GM18861 (cell line): ENCODE data around the gene CNBD2.
"Not testable (repeated sequence)": the region's sequence is repeated elsewhere in the genome, so short reads cannot be mapped to it uniquely, and the experiment has no call there.

Source experiments
- ATAC-seq: cut with Tn5 transposase; IDR thresholded peaks from one replicate; pipeline ENCODE4 v1.9.1; 2021; ENCODE audit not compliant: unreplicated experiment

CNBD2 gene

DNA sequence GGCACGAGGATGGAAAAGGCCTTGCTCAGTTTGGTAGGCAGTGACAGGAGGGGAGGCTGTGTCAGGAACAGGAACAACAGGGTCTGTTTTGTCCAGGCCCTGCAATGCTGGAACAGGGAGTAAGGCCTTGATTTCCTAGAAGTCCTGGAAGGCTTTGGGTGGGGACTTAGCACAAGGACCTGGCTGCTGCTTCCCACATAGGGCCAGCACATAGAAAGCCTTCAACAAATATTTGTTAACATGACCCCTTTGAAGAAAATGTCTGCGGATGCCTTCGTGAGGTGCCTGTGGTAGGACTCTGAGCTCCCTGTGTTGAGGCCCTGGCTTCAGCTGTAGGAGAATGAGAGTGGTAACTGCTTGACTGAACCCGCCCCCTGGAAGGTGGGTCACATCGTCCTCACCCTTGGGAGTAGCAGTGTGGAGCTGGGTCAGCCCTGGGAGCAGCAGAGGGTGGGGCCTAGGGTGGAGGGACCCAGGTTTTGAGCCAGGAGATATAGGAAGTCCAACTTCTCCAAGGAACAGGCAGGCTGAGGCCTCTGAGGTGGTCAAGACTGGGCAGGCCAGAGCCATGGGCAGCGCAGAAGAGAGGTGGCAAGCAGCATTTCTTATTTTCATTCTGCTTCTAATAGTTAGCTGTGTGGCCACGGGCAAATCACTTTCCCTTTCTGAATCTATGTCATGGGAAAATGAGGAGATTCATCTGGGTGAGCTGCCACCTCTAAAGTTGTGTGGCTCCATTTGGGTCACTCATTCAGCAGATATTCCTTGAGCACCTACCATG is 50.0 kb downstream of the CNBD2 start:
- no peak for ATAC-seq

GRCh38 chr20:36026131-36026530 is 57.7 kb downstream of the CNBD2 start:
- ATAC-seq, result not testable (repeated sequence)

- ATAC-seq, result no peak
Observed at GRCh38 chr20:36028106-36028808, 59.9 kb downstream of the CNBD2 start.

- no peak for ATAC-seq
Observed at GRCh38 chr20:36030149-36030548, 61.8 kb downstream of the CNBD2 start.

DNA sequence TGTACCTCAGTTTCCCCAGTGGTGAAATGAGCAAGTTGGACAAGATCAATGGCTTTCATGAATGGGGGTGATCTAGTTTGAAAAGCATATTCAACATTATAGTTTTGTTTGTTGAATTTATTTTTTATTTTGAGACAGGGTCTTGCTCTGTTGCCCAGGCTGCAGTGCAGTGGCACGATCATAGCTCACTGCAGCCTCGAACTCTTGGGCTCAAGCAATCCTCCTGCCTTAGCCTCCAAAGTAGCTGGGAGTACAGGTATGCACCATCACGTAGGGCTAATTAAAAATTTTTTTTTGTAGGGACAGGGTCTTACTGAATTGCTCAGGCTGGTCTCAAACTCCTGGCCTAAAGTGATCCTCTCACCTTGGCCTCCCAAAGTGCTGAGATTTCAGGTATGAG is 63.4 kb downstream of the CNBD2 start:
- no peak for ATAC-seq

DNA sequence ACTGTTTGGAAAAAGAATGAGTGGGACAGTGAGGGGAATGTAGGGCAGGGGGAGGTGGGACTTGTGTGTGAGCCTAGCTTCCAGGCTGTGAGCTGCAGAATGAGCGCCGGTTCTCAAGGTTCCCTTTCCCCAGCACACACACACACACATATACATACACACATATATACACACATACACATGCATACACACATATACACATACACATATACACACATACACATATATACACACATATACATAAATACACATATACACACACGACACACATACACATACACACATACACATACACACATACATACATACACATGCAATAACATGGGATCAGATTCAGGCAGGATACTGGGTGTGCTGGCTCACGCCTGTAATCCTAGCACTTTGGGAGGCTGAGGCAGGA is 66.5 kb downstream of the CNBD2 start:
- no peak for ATAC-seq

DNA sequence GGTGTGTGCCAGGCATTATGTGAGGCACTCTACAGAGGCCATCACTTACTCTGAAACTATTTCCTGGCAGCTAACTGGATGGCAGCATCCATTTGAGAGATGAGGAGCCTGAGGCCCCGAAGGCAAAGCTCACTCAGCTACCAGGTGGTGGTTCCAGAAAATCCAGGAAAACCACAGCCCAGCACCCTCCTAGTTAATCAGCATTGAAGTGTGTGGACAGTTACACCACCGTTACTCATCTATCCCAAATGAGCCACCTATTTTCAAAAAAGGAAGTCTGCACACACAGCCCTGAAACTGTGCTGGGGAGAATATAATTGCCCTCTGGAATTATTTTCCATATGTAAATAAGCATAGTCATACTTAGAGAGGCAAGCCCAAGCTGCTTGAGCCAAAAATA is 67.4 kb downstream of the CNBD2 start:
- no peak for ATAC-seq

- ATAC-seq, result no peak
Observed at GRCh38 chr20:36036688-36037087, 68.3 kb downstream of the CNBD2 start.

DNA sequence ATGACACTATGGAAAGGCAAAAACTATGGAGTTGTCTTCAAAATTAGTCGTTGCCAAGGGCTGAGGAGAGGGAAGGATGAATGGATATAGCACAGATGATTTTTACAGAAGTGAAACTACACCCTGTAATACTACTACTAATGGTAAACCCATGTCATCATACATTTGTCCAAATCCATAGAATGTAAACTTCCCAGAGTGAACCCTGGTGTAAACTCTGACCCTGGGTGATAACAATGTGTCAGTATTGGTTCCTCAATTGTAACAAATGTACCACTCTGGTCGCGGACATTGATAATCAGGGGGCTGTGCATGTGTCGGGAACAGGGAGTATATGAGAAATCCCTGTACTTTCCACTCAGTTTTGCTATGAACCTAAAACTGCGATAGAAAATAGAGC is 72.2 kb downstream of the CNBD2 start:
- no peak for ATAC-seq

DNA sequence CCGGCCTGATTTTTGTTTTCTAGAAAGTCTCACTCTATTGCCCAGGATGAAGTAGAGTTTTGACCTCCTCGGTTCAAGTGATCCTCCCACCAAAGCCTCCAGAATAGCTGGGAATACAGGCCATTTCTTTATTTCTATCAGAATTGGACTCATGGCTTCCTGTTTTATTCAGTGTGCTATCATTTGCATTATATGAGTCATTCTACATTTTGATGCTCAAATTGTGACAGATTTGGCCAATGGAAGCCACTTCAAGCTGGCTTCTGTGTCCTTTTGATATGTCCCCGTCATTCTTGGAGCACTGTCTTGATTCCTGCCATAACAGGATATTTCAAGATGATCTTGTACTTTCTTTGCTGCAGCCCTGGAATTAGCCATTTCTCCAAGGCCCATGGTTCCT is 75.1 kb downstream of the CNBD2 start:
- no peak for ATAC-seq

DNA sequence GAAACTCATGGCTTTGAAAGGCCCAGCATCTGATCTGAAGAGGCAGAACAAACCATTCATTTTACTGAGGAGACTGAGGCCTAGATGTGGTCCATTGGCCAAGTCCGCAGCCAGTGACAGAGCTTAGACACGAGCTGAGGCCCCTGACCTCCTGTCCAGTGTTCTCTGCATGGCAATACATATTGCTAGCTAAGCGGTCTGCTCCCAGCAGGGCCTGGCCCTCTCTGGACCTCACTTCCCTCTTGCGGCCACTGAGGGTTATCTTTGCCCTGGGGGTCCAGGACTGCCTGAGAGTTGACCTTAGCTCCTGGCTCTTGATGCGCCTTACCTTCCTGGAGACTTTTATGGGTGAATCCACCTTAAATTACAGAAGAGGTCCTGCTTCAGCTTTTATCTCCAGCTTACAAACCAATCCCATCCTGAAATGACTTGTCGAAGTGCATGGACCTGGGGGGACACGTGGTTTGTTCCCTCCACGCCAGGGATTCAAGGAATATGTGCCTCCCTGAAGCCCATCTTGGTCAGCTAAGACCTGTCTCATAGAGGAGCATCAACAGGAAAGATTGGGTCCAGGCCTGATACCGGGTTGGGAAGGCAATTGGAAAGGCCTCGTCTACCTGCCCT is 75.6 kb downstream of the CNBD2 start:
- no peak for ATAC-seq

DNA sequence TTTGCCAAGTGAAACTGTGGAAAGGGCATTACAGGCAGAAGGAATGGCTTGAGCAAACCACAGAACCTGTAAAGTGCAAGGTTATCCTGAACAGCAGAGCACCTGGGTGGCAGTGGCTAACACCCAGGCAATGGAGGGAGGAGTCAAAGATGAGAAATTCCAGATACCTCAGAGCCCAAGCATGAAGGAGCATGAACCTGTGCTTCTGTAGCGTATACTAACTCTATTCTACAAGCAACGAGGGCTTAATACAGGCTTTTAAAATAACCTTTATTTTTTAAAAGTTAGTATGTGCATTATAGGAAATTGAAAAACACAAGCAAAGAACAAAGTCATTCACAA is 77.0 kb downstream of the CNBD2 start:
- no peak for ATAC-seq

DNA sequence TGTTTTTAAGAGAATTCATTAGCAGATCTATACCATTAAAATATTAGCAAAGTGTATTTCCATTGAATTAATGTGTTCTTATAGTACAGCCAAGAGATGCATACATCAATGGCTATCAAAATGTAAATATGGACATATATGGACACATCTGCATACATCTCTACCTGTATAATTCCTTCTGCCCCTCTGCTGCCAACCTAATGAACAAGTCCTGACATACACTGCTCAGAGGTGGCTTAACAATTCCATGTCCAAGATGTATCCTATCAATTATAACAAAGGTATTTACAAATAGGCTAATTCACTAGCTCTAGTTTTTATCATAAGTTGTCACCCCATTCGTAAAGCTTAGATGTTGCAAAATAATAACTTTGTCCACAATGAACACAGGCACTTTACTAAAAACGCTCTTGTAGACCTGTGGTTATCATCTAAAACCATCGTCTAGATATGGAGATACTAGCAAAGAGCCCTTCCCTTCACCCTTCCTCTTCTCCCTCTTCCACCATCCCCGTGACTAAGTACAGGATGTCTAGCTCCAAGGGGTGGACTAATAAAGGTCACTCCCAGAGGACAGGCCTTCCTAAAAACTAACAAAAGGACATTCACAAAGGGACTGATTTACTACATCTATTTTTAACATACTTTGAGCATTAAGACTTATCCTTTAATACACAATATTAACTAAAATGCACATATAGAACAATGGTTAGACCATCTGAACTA is 77.8 kb downstream of the CNBD2 start:
- not testable (repeated sequence) for ATAC-seq

GRCh38 chr20:36049408-36049807 is 81.0 kb downstream of the CNBD2 start:
- ATAC-seq, result not testable (repeated sequence)

DNA sequence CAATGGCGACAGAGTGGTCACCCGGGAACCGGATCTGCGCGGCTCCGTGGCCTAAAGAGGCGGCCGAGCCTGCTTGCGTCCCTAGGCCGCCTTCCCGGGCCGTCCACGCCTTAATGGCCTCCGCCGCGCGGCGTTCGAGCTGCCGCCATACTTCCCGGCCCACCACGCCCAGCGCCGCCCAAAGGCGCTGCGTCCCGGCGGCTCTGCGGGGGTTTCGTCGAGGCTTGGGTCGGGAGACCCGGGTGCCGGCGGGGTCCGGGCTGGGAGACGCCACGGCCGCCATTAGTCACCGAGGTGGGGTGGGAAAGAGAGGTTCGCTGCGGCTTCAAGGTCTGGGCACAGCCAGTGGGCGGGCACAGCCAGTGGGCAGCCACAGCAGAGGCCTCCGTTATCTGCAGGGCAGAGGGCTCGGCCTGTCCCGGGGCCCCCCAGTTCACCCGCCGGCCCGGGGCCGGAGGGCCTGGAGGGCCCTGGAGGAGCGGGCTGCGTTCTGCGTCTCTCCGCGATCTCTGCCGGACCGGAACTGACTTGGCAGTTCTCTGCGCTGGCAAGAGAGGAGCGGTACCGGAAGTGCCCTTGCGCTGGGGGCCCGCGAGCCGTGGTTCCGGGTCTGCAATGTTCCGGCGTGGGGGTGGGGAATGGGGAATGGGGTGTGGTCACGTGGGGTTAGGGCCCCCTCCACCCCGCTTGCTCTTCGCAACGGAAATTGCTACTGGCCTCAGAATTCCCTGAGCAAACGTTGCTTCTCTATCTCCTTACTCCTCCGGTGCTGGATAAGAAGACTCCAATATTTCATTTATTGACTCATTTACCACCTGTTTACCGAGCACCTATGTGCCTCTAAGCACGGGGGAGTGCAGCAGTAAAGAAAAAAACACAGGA is 82.3 kb downstream of the CNBD2 start:
- peak; percentile 87 for ATAC-seq

- ATAC-seq, result no peak
Observed at GRCh38 chr20:36051318-36052116, 83.1 kb downstream of the CNBD2 start.

GRCh38 chr20:36052117-36052513 is 83.7 kb downstream of the CNBD2 start:
- ATAC-seq, result no peak

DNA sequence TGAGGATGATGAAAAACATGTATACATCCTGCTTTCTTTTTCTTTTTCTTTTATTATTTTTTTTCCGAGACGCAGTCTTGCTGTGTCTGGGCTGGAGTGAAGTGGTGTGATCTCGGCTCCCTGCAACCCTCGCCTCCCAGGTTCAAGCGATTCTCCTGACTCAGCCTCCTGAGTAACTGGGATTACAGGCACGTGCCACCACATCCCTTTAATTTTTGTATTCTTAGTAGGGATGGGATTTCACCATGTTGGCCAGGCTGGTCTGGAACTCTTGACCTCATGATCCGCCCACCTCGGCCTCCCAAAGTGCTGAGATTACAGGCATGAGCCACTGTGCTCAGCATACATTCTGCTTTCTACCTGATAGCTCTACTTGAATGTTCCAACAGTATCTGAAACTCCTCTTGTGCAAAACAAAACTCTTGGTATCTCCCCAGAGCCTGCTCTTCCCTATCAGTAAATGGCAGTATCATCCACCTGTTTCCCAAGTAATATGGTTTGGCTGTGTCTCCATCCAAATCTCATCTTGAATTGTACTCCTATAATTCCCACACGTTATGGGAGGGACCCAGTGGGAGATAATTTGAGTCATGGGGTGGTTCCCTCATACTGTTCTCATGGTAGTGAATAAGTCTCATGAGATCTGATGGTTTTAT is 85.6 kb downstream of the CNBD2 start:
- not testable (repeated sequence) for ATAC-seq

DNA sequence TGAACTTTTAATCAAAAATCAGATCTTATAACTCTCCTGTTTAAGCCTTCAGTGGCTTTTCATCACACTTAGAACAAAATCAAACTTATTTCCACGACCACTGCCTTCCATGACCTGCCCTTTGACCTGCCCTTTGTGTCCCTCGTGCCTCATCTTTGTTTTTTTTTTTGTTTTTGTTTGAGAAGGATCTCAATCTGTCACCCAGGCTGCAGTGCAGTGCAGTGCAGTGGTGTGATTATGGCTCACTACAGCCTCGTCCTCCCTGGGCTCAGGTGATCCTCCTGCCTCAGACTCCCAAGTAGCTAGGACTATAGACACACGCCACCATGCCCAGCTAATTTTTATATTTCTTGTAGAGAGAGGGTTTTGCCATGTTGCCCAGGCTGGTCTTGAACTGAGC is 86.8 kb downstream of the CNBD2 start:
- ATAC-seq, result no peak
